ENCODE measurements around the gene MPZL3. TPM values are rescaled to one million over a fixed set of nuclear protein-coding genes. Genes with fewer than 3 reads are reported as not detected.

The MPZL3 gene
- total and polyA plus RNA-seq, 2 experiments from 2014 or later, result 0.92 to 2.9 TPM

- H3K4me3 ChIP-seq, result no peak overlapping the region
- peak overlapping the region; percentile 23; the same call in 1 of the 2 replicates for H2AFZ ChIP-seq
- peaks cover 29% of the 10 kb centered on the region for H3K4me1 Mint-ChIP-seq
- H3K9me3 Mint-ChIP-seq, result no peaks in the 10 kb centered on the region
- no peaks in the 10 kb centered on the region for H3K79me2 ChIP-seq (replicated peaks; ENCODE audit: insufficient read depth)
- peaks cover 26% of the 10 kb centered on the region for H3K27me3 Mint-ChIP-seq (ENCODE audit: insufficient read depth, low read depth, poor library complexity)
- H4K20me1 ChIP-seq (replicated peaks; ENCODE audit: insufficient read depth), result no peaks in the 10 kb centered on the region
- no peak for TF ChIP-seq ZNF462 (CRISPR knock-in tag; IDR thresholded peaks at IDR 0.05)
- TF ChIP-seq JUNB (IDR thresholded peaks at IDR 0.05; ENCODE audit: unreplicated experiment), result no peak
- TF ChIP-seq CTCF (conservative IDR thresholded peaks at IDR 0.05; ENCODE audit: low read depth in 2 of 2), result no peak
- no peak for TF ChIP-seq EZH2 (IDR thresholded peaks at IDR 0.05; ENCODE audit: low read depth, unreplicated experiment)
- no peak for TF ChIP-seq ETS1 (IDR thresholded peaks at IDR 0.05)
- no peak for TF ChIP-seq CREB1 (CRISPR knock-in tag; IDR thresholded peaks at IDR 0.05; ENCODE audit: low read depth)
- no peak for TF ChIP-seq ZNF114 (CRISPR knock-in tag; IDR thresholded peaks at IDR 0.05)
- TF ChIP-seq REST (IDR thresholded peaks at IDR 0.05; ENCODE audit: unreplicated experiment), result no peak
- TF ChIP-seq ZNF331 (CRISPR knock-in tag; IDR thresholded peaks at IDR 0.05; ENCODE audit: low read depth), result no peak
- no peak for TF ChIP-seq EZH2phosphoT487 (IDR thresholded peaks at IDR 0.05; ENCODE audit: unreplicated experiment)
- no peak for TF ChIP-seq STAT1 (IDR thresholded peaks at IDR 0.05; ENCODE audit: unreplicated experiment)
- no peak for TF ChIP-seq POLR2AphosphoS5 (IDR thresholded peaks at IDR 0.05; ENCODE audit: low read depth)
- no peak for TF ChIP-seq NANOG (IDR thresholded peaks at IDR 0.05; ENCODE audit: borderline replicate concordance)
- peaks cover 25% of the 10 kb centered on the region for H3K4me1 ChIP-seq (ENCODE audit: insufficient read depth)
- no peaks in the 10 kb centered on the region for H3K9me2 ChIP-seq (ENCODE audit: insufficient read depth)
- no peak overlapping the region for H3K4me3 Mint-ChIP-seq
- no peaks in the 10 kb centered on the region for H3K36me3 ChIP-seq (ENCODE audit: insufficient read depth)
- H3F3A ChIP-seq (replicated peaks; ENCODE audit: low read depth), result no peaks in the 10 kb centered on the region
- H3K27ac ChIP-seq (ENCODE audit: low read depth), result no peak overlapping the region
- H3K36me3 Mint-ChIP-seq (ENCODE audit: low read depth), result no peaks in the 10 kb centered on the region
- no peak overlapping the region for H3K27ac Mint-ChIP-seq
- H3K27me3 ChIP-seq (ENCODE audit: insufficient read depth), result peaks cover 51% of the 10 kb centered on the region
- ATAC-seq, result no peak
- DNase-seq (ENCODE audit: low spot score), result no peak
- no peak overlapping the region for H3K4me2 ChIP-seq
Measured at GRCh38 chr11:118267486-118267885, 15.3 kb upstream of the MPZL3 start.

Data from GM23338 (cell line).